Activated CD4-positive, alpha-beta T cell treated with anti-CD3 and anti-CD28 coated beads, Interleukin-2, amount 50 U/mL, for 24 hours (primary cell): ENCODE measurements around the gene FAM168B.

ENCODE experiments used
- DNase-seq, 2 donors: peaks; one replicate each; pipeline ENCODE4 v3.0.0-alpha.2; 2020; ENCODE audit warnings: low read depth in 1 of 2, low spot score in 1 of 2

The FAM168B gene

DNA sequence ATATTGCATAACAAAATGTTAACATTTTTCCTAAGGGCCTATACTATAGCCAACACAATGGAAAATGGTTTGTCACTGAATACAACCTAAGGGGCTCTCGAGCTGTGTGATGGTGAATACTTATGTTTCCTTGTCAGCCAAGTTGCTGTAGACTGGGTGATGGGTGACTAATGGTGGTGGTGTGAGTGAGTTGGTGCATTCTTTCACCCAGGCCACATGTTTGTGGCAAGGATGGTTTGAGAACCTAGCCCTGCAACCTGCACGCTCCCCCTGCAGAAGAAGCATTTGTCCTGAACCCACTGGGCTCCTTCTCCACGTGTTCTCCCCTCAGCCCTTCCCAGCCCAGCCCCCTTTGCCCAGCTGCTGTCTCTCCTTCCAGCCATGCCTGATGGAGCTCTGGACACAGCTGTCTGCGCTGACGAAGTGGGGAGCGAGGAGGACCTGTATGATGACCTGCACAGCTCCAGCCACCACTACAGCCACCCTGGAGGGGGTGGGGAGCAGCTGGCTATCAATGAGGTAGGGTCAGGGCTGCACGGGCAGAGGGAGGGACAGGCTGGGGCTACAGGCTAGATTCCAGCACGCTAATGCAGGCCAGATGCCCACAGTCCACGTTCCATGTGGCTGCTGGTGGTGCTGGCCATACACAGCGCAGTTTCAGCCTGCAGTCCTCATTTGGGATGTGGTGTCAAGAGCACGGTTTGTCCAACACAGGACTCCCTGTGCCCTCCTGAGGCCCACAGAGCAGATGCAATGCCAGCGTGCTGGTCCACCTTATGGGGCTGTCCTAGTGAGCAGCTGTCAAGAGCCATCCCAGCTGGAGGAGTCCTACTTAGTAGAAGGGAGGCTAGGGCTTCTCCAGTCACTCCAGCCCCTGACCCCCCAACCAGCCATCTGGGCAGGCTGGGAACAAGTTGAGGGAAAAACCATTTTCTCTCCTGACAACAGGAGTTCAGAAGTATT lies 65.4 kb downstream of the FAM168B start:
- no peak for DNase-seq

DNA sequence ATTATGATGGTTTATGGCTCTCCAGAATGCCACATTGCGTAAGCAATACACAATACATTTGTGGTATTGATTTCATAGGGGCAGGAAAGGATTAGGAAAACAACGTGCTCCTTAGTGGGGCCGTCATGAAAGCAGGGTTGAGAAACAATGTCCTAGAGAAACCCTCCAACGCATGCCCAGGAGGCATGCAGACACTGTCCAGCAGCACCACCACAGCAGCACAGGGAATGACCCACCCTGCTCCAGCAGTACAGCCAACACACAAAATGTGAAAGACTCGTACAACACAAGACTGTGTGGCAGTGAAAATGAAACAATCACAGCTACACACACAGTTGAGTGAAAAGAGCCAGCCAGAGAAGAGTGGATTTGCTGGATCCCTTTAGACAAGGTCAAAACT lies 66.3 kb downstream of the FAM168B start:
- no peak for DNase-seq

GRCh38 chr2:131023758-131024157 lies 69.5 kb downstream of the FAM168B start:
- no peak for DNase-seq

DNA sequence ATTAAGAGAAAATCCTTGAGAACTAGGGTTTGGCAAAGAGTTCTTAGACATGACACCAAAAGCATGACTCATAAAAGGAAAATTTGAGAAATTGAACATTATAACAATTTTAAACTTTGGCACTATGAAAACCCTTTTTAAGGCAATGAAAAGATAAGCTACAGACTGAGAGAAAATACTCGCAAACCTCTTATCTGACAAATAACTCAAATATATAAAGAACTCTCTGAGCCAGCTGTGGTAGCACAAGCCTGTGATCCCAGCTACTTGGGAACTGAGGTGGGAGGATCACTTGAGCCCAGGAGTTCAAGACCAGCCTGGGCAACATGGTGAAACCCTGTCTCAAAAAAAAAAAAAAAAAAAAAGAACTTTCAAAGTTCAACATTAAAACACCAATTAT lies 70.5 kb downstream of the FAM168B start:
- no peak for DNase-seq

DNA sequence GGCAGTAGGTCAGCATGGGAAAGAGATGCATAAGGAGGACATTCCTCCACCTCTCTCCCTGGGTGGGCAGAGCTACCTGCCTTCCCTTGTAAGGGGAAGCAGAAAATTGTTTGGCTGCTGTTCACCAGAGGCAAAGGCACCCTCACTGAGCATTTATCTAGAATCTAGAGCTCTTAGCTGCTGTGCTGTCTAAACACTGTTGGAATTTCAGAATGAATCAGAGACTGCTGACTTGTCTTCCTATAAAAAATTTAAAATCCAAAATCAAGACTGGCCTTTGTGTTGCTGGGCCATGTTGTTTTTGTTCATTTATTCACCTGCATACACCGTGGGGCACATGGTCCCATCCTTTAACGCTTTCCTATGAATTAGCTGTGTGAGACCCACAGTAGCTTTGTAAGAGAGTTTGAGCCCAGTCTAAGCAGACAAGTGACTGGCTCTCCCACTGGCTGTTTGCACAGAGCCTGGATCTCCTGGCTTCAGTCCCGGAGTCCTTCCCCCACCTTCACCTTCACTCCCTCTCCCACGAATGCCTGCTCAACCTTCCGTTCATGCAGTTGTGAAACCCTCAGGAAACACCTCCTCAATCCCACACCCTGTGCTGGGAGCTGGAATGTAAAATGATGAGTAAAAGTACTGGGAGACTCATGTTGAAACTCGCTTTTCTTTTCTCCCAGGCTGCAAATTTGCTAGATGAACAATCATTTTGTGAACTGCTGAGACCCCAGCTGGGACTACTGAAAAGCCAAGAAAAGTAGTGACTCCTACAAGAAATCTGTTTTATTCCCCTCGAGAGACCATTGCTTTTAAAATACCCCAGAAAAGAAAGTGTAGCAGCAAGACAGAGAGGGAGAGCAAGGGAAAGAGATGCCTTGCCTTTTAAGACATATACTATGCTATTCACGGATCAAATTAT lies 76.2 kb downstream of the FAM168B start:
- DNase-seq: no peak

DNA sequence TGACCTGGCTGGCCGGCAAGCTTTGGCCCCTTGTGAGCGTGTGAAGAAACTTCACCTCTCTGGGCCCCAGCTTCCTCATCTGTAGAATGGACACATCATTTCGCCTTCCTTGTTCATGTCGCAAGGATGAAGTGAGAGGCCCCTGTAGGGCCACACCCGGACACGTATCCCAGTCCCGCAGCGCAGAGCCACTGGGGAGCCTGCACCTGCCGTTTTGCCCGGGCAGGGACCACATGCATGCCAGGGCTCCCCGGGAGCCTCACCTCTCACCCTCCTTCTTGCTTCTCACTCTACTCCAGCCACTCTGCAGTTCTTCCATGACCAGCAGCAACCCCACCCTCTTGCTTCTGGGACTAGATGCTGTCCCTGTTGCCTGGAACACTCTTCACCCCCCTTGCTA lies 77.5 kb downstream of the FAM168B start:
- no peak for DNase-seq

DNA sequence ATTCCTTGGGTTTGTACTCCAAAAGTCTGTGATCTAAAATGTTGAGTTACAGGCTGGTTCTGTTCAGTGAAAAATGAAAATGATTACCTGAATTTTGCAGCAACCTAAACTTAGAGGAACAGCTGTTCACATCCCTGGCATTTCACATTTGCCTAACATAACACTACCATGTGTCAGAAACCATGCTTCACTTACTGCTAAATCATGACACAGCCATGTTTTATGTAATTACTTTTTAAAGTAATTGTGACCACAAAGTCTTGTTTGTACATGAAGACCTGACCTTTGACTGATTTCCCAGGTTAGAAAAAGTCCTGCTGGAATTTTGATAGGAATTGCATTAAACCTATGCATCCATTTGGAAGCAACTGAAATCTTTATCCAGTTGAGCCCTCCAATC lies 79.1 kb downstream of the FAM168B start:
- DNase-seq: no peak

DNA sequence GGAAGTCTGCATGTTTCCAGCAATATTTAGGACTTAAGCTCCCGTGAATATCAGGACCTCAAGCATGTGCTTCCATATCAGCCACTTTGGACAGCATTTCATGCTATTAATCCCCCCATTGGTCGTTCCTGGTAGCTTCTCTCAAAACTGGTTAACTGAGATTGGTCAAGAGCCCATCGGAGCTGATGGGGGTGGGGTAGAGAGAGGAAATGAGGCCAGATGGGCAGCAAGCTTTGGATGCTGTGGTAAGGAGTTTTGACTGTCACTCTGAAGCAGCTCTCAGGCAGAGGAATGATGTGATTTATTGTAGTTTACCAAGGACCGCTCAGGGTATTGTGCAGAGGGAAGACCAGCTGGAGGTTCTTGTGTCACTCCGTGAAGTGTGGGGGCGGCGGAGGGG lies 81.8 kb downstream of the FAM168B start:
- no peak for DNase-seq

GRCh38 chr2:131010566-131010965 lies 82.7 kb downstream of the FAM168B start:
- no peak for DNase-seq

DNA sequence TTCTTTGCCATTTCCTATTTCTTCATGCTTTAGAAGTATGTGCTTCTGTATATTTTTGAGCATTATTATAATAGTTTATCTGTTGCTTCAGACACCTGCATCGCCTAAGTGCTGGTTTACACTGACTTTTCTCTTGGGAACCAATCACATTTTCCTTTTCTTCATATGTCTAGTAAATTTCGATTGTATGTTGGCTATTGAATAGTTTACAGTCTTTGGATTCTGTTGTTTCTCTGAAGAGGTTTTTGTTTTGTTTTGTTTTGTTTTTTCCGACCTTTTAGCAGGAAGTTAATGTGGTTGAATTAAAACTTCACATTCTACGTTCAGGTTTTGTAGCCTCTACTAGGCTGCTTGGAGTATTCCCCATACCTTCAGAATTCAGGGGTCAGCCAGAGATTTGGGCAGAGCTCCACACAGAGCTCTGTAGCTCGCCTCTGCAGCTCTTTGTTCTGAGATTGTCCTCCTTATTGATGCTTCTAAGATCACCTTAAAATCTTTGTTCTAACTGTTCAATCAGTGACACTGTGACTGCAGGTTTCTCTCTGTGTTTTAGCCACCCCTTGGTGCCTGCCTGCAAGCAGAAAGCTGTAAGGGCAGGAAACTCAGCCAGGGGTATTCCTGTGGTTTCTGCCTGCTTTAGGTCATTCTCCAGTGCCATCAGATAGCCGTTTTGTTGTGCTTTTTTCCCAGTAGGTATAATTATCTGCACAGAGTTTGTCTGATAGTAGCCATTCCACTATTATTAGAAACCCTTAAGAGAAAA lies 83.4 kb downstream of the FAM168B start:
- DNase-seq: no peak

- DNase-seq: no peak
Measured at GRCh38 chr2:131008967-131009366, 84.3 kb downstream of the FAM168B start.

DNA sequence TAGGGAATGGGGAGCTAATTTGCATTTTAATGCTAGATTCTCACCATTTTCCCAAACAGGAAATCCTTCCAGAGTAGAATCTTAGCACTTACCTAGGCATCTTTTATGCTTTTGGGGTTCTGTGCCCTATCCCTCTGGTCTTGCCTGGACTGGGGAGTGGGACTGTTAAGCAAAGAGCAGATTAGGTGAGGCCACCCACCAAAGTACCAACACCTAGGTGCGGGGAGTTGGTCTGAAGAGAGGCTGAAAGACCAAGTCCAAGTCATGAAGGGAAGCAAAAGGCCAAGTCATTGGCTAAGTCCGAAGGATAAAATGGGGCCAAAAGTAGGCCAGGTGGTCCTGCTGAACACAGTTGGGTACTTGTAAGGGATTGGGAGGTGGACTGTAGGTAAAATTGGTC lies 86.7 kb downstream of the FAM168B start:
- DNase-seq: no peak

DNA sequence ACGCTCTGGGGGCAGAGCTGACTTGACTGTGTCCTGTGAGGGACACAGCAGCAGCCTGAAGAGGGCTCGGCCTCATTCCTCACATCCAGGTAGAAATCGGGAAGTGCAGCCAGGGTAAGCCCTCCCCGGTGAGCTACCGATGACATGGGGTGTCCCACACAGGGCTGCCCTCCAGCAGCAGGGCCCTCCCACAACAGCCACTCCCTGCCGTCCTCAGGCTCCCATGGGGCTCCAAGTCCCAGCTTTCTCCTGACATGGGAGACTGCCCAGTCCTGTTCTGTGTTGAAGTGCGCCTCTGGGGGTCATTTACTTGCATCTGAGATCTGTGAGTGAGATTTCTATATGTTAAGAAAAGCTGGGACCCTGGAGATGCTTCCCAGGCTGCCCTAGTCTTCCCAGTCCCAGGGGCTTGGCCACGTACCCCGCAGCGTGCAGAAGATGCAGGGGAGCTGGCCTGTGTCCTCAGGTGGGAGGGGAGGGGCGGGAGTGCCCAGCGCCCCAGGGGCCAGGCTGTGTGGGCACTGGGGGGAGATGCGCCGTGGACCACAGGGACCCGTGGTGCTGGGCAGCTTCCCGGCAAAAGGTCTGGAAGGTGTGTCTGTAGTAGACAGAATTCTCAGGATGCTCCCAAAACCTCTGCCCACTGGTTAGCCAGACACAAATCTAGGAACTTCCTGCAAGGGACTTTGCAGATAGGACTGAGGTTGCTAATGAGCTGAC lies 87.9 kb downstream of the FAM168B start:
- no peak for DNase-seq

DNA sequence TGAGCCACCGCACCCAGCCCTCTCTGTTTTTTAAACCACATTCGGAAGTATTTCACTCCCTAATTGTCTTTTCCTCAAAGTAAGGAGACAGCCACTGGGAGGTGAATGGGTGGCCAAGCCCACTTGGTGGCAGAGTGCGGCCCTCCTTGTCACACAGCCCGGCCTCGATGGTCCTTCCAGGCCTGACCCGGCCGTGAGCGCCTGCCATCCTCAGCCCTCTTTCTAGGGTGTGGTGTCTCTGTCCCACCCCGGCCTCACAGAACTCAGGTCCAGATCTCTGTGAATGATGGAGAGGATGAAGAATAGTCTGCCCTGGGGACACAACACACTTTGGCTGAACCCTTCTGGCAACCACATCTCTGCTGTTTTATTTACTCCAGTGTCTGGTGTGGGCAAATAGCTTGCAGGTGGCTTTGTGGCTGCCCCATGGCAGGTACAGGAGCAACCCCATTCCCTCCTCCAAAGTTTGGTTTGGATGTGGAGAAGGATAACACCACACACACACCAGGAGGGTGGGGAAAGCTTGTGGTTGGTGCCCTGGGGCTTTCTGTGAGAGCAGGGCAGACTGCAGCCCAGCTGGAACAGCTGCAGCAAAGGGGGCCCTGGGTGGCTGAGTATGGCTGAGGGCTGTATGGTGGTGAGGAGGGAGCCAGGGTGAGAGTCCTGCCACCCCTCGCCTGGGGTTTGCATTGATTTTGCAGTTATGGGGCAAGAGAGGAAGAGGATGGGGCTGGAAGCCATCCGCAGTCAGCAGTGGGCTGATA lies 88.6 kb downstream of the FAM168B start:
- DNase-seq: no peak

DNA sequence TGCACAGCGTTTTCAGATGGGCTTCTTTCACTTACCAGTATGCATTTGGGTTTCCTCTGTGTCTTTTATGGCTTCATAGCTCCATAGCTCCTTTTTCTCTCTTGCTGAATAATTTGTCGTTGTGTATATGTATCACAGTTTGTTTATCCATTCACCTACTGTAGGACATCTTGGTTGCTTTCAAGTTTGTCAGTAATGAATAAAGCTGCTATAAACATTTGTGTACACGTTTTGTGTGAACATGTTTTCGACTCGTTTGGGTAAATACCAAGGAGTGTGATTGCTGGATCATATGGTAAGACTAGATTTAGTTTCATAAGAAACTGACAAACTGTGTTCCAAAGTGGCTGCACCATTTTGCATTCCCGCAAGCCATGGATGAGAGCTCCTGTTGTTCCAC lies 94.7 kb downstream of the FAM168B start:
- no peak for DNase-seq
